RWPE2 (cell line): ENCODE results near the gene HDAC11.
"Not testable (repeated sequence)": the region's sequence is repeated elsewhere in the genome, so short reads cannot be mapped to it uniquely, and the experiment has no call there.

Source experiments
- ATAC-seq: fragments of 200-7000 bp; cut with Tn5 transposase; 3 replicates; pipeline ENCODE4 v1.9.1; 2021; ENCODE audit warnings: low read depth
- DNase-seq: peaks from one replicate; pipeline ENCODE4 v3.0.0-alpha.2; 2020; ENCODE audit warnings: low spot score
- H3K27ac ChIP-seq: fragments of 450-650 bp; 2 replicates; pipeline ENCODE4 v1.5.1; 2017; ENCODE audit warnings: mild to moderate bottlenecking; ENCODE audit not compliant: poor library complexity, severe bottlenecking
- H3K27me3 ChIP-seq: fragments of 250-450 bp; sonication (Bioruptor Pico); 2 replicates; pipeline ENCODE4 v1.5.1; 2021; ENCODE audit warnings: mild to moderate bottlenecking, moderate library complexity; ENCODE audit not compliant: insufficient read depth, poor library complexity, severe bottlenecking
- H3K36me3 ChIP-seq: fragments of 250-450 bp; sonication (Bioruptor Pico); 2 replicates; pipeline ENCODE4 v1.5.1; 2020; ENCODE audit warnings: low read depth, mild to moderate bottlenecking, moderate library complexity
- H3K4me1 ChIP-seq: fragments of 250-450 bp; sonication (Bioruptor Pico); 2 replicates; pipeline ENCODE4 v1.5.1; 2021; ENCODE audit warnings: mild to moderate bottlenecking, moderate library complexity; ENCODE audit not compliant: insufficient read depth, poor library complexity, severe bottlenecking
- H3K4me3 ChIP-seq: fragments of 250-450 bp; sonication (Bioruptor Pico); 2 replicates; pipeline ENCODE4 v1.5.1; 2021; ENCODE audit warnings: mild to moderate bottlenecking, moderate library complexity; ENCODE audit not compliant: severe bottlenecking
- H3K9me3 ChIP-seq: fragments of 250-450 bp; sonication (Bioruptor Pico); 2 replicates; pipeline ENCODE4 v1.5.1; 2021; ENCODE audit warnings: mild to moderate bottlenecking, moderate library complexity; ENCODE audit not compliant: severe bottlenecking
- TF ChIP-seq, protein P1 (sequence below): fragments of 450-650 bp; IDR thresholded peaks from one replicate; pipeline ENCODE4 v1.5.1; 2017; ENCODE audit warnings: mild to moderate bottlenecking, moderate library complexity; ENCODE audit not compliant: poor library complexity, severe bottlenecking

HDAC11 gene

DNA sequence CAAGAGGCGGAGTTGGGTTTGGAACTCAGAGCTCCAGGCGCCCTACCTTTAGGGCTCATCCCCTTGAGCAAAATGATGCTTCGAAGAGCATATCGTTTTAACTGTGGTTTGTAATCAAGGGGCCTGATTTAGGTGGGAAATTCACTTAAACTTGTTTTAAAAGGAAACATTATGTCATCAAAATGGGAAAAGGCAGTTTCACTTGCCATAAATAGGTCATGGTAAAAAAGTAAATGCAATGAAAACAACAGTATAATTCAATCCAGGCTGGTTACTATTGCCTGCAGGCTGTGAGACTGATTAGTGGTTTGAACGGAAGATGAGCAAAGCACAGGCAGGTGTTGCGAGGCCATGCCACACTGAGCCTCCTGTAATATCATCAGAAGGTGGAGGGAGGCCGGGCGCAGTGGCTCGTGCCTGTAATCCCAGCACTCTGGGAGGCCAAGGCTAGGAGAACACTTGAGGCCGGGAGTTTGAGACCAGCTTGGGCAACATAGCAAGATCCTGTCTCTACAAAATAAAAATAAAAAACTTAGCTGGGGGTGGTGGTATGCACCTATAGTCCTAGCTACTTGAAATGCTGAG lies 2.1 kb downstream of the HDAC11 start:
- peaks cover 13% of the 10 kb centered on the region for H3K4me1 ChIP-seq
- no peaks in the 10 kb centered on the region for H3K36me3 ChIP-seq
- no peak overlapping the region for H3K4me3 ChIP-seq
- ATAC-seq (no peak), DNase-seq (peak; percentile 1)
- TF ChIP-seq, protein P1, sequence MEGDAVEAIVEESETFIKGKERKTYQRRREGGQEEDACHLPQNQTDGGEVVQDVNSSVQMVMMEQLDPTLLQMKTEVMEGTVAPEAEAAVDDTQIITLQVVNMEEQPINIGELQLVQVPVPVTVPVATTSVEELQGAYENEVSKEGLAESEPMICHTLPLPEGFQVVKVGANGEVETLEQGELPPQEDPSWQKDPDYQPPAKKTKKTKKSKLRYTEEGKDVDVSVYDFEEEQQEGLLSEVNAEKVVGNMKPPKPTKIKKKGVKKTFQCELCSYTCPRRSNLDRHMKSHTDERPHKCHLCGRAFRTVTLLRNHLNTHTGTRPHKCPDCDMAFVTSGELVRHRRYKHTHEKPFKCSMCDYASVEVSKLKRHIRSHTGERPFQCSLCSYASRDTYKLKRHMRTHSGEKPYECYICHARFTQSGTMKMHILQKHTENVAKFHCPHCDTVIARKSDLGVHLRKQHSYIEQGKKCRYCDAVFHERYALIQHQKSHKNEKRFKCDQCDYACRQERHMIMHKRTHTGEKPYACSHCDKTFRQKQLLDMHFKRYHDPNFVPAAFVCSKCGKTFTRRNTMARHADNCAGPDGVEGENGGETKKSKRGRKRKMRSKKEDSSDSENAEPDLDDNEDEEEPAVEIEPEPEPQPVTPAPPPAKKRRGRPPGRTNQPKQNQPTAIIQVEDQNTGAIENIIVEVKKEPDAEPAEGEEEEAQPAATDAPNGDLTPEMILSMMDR = no peak
- no peaks in the 10 kb centered on the region for H3K9me3 ChIP-seq
- no peak overlapping the region for H3K27ac ChIP-seq
- H3K27me3 ChIP-seq = no peaks in the 10 kb centered on the region

DNA sequence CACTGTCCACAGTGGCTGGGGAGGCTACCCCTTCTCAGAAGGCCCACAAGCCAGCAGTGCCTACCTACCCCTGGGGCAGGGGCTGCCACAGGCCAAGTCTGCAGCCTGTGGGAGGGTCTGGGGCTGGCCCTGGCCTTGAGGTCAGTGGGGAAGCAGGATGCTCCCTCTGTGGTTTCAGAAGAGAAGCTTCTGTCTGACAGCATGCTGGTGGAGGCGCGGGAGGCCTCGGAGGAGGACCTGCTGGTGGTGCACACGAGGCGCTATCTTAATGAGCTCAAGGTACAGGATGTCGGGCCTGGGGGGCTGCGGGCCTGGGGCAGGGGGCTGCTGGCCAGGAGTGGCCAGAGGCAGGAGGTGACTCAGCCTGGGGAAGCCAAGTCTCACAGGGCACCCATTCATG lies 3.2 kb downstream of the HDAC11 start:
- TF ChIP-seq, protein P1 = no peak
- Histone ChIP-seq H3K27me3 (no peaks in the 10 kb centered on the region), H3K4me1 (peaks cover 13% of the 10 kb centered on the region), H3K9me3 (no peaks in the 10 kb centered on the region), H3K36me3 (no peaks in the 10 kb centered on the region), H3K27ac (no peak overlapping the region), H3K4me3 (no peak overlapping the region)
- no peak for ATAC-seq
- DNase-seq = peak; percentile 32

DNA sequence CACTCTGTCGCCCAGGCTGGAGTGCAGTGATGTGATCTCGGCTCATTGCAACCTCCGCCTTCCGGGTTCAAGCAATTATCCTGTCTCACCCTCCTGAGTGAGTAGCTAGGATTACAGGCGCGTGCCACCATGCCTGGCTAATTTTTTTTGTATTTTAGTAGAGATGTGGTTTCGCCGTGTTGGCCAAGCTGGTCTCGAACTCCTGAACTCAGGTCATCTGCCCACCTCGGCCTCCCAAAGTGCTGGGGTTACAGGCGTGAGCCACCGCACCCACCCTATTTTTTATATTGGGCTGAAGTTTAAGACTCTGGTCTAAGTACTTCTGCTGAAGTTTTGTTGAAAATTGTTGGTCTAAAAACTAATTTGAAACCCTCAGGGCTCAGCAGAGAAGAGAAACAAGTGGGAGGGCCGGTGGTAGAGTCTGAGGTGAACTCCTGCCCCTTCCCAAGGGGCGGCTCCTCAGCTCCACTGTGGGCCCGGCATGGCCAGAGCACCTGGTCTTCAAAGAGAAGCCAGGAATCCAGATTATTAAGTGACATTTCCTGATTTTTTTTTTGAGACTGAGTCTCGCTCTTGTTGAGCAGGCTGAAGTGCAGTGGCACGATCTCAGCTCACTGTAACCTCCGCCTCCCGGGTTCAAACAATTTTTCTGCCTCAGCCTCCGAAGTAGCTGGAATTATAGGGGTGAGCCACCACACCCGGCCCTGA lies 4.0 kb downstream of the HDAC11 start:
- Histone ChIP-seq H3K27ac (peak overlapping the region; percentile 44), H3K4me3 (no peak overlapping the region), H3K36me3 (no peaks in the 10 kb centered on the region), H3K27me3 (no peaks in the 10 kb centered on the region), H3K4me1 (peaks cover 13% of the 10 kb centered on the region), H3K9me3 (no peaks in the 10 kb centered on the region)
- TF ChIP-seq, protein P1 = no peak
- DNase-seq (peak; percentile 18), ATAC-seq (no peak)

GRCh38 chr3:13484851-13485590 lies 4.9 kb downstream of the HDAC11 start:
- Histone ChIP-seq H3K4me3 (no peak overlapping the region), H3K36me3 (no peaks in the 10 kb centered on the region), H3K27me3 (no peaks in the 10 kb centered on the region), H3K9me3 (no peaks in the 10 kb centered on the region), H3K4me1 (peaks cover 13% of the 10 kb centered on the region), H3K27ac (peak overlapping the region; percentile 44)
- ATAC-seq = peak; percentile 77
- TF ChIP-seq, protein P1 = no peak
- peak; percentile 79 for DNase-seq

DNA sequence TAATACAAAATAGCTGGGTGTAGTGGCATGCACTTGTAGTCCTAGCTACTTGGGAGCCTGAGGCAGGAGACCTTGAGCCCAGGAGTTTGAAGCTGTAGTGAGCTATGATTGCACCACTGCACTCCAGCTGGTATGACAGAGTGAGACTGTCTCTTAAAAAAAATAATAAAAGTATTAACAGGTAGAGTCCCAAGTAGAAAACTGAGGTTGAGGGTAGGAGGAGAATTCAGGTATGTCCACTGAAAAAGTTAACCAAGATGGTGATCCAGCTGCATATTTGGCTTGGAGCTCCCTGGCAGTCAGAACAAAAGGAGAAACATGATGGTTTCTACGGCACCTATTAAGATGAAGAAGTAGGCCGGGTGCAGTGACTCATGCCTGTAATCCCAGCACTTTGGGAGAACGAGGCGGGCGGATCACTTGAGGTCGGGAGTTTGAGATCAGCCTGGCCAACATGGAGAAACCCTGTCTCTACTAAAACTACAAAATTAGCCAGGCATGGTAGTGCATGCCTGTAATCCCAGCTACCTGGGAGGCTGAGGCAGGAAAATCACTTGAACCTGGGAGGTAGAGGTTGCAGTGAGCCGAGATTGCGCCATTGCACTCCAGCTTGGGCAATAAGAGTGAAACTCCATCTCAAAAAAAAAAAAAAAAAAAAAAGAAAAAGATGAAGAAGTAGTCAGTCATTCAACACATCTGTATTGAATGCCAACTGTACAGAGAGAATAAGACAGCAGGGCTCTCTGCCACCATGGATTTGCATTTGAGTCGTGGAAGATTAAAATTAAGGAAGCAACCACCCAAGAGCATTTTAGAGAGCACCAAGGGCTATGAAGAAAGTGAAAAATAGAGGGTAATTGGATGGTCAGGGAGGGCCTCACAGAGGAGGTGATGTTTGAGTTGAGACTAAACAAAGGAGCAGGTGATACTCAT lies 5.8 kb downstream of the HDAC11 start:
- peak; percentile 21 for DNase-seq
- H3K36me3 ChIP-seq = not testable (repeated sequence)

More for the DNA sequence above, 5.8 kb downstream of the HDAC11 start:
- Histone ChIP-seq H3K4me1 (peaks cover 13% of the 10 kb centered on the region), H3K27ac (peak overlapping the region; percentile 44)
- ATAC-seq = peak; percentile 28; the same call in 2 of the 3 replicates
- not testable (repeated sequence) for H3K9me3 ChIP-seq, H3K27me3 ChIP-seq, H3K4me3 ChIP-seq
